ENCODE data around the gene UBE4B.

The UBE4B gene

DNA sequence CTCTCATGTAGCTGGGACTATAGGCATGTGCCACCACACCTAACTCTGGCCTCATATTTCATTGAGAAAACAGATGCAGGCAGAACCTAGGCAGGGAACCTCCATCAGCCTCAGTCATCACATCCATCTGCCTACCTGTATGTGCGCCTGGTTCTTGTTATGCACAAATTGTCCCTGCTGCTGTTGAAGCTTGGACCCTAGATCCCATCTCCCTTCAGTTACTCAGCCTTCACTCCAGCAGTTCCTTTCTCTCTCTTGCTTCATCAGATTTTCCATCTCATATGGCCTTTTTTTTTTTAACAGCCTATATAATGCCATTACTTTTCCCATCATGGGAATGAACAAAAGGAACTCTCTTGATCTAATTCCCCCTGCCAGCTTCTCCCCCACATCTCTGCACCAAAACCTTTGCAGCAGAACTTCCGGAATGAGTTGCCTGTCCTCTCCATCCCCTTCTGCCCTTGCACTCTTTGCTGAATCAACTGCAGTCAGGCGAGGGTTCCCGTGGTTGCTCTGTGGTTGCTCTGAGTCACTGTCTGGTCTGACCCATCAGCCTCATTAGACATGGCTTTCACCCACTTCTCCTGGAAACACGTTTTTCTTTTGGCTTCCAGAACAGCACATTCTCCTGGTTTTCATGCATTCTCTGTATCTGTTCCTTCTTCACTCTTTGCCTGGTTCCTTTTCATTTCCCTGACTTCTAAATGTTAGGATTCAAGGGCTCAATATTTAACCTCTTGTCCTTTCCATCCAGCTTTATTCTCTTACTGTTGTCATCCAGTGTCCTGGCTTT lies 41.5 kb downstream of the UBE4B start:
- DNase-seq (ENCODE audit: low spot score): peak; percentile 76

GRCh38 chr1:10074852-10075730 lies 42.3 kb downstream of the UBE4B start:
- TF ChIP-seq, protein P1, sequence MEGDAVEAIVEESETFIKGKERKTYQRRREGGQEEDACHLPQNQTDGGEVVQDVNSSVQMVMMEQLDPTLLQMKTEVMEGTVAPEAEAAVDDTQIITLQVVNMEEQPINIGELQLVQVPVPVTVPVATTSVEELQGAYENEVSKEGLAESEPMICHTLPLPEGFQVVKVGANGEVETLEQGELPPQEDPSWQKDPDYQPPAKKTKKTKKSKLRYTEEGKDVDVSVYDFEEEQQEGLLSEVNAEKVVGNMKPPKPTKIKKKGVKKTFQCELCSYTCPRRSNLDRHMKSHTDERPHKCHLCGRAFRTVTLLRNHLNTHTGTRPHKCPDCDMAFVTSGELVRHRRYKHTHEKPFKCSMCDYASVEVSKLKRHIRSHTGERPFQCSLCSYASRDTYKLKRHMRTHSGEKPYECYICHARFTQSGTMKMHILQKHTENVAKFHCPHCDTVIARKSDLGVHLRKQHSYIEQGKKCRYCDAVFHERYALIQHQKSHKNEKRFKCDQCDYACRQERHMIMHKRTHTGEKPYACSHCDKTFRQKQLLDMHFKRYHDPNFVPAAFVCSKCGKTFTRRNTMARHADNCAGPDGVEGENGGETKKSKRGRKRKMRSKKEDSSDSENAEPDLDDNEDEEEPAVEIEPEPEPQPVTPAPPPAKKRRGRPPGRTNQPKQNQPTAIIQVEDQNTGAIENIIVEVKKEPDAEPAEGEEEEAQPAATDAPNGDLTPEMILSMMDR (IDR thresholded peaks at IDR 0.05; ENCODE audit: extremely low read depth, missing control alignments): no peak
- DNase-seq (ENCODE audit: low spot score): no peak

More for the DNA sequence above, 41.5 kb downstream of the UBE4B start:
- TF ChIP-seq, protein P1 (IDR thresholded peaks at IDR 0.05; ENCODE audit: extremely low read depth, missing control alignments): no peak

- TF ChIP-seq, protein P1 (IDR thresholded peaks at IDR 0.05; ENCODE audit: extremely low read depth, missing control alignments): no peak
- DNase-seq (ENCODE audit: low spot score): no peak
Measured at GRCh38 chr1:10075732-10076131, 43.0 kb downstream of the UBE4B start.

- no peak for DNase-seq (ENCODE audit: low spot score)
- TF ChIP-seq, protein P1 (IDR thresholded peaks at IDR 0.05; ENCODE audit: extremely low read depth, missing control alignments): no peak
Measured at GRCh38 chr1:10078494-10078893, 45.7 kb downstream of the UBE4B start.

- TF ChIP-seq, protein P1 (IDR thresholded peaks at IDR 0.05; ENCODE audit: extremely low read depth, missing control alignments): no peak
- DNase-seq (ENCODE audit: low spot score): no peak
Measured at GRCh38 chr1:10080523-10080922, 47.8 kb downstream of the UBE4B start.

- TF ChIP-seq, protein P1 (IDR thresholded peaks at IDR 0.05; ENCODE audit: extremely low read depth, missing control alignments): no peak
- DNase-seq (ENCODE audit: low spot score): no peak
Measured at GRCh38 chr1:10082785-10083479, 50.2 kb downstream of the UBE4B start.

Data from GM20000 (cell line).